ENCODE measurements around the gene KMT5C. TPM values are rescaled to one million over a fixed set of nuclear protein-coding genes. Genes with fewer than 3 reads are reported as not detected.

The KMT5C gene
- total RNA-seq, 2 donors from 2014 or later, result 9.7 to 22.1 TPM

DNA sequence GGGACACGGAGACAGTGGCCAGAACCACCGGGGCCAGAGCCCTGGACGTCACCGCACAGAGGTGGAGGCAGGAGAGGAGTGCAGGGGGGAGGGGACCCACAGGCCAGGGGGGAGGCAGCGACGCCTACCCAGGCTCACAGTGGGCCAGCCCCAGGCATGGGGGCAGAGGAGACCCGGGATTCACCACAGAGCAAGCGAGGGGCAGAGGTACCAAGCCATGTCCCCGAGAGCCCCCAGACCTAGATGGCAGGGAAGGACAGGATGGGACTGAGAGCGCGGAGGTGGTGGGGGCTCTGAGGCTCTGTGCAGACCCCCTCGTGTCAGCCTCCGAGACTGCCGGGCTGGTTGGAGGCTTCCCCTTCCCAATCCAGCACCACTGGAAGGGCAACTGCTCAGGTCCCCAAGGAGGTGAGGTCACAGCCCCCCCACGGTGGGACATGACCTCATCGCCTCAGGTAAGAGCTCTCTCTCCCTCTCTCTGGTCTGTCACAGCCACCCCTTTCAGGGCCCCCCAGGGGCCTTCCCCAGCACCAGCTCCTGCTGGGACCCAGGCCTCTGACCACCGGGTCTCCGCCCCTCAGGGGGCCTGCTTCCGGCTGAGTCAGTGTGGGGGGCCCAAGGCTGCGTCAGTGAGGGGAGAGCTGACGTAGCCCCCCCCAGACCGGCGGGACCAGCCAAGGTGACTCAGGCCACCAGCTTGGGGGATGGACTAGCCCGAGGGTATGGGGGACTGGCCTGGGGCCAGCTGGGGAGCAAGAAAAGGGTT, 32.8 kb downstream of the KMT5C start:
- no peak overlapping the region for H3K27ac Mint-ChIP-seq
- DNase-seq (ENCODE audit: low spot score), result no peak

GRCh38 chr19:55373306-55373992, 33.8 kb downstream of the KMT5C start:
- no peak overlapping the region for H3K4me3 Mint-ChIP-seq
- ATAC-seq, result no peak

More for the DNA sequence above, 32.8 kb downstream of the KMT5C start:
- no peak overlapping the region for H3K4me3 Mint-ChIP-seq
- no peaks in the 10 kb centered on the region for H3K36me3 Mint-ChIP-seq
- peak in 1 of 2 donors; percentile 6 for ATAC-seq
- H3K27me3 Mint-ChIP-seq, result peaks cover 28 to 35% of the 10 kb centered on the region in 2 donors
- H3K4me1 Mint-ChIP-seq (ENCODE audit: low read depth in 2 of 2), result peaks cover 0 to 8% of the 10 kb centered on the region in 2 donors
- no peaks in the 10 kb centered on the region for H3K9me3 Mint-ChIP-seq

GRCh38 chr19:55373993-55374757, 34.5 kb downstream of the KMT5C start:
- ATAC-seq (no peak), DNase-seq (ENCODE audit: low spot score) (no peak)
- no peaks in the 10 kb centered on the region for H3K36me3 Mint-ChIP-seq
- no peak overlapping the region for H3K27ac Mint-ChIP-seq
- no peak overlapping the region for H3K4me3 Mint-ChIP-seq
- peaks cover 0 to 8% of the 10 kb centered on the region in 2 donors for H3K4me1 Mint-ChIP-seq (ENCODE audit: low read depth in 2 of 2)
- H3K9me3 Mint-ChIP-seq, result no peaks in the 10 kb centered on the region
- H3K27me3 Mint-ChIP-seq, result peaks cover 25 to 35% of the 10 kb centered on the region in 2 donors

More at GRCh38 chr19:55373306-55373992, 33.8 kb downstream of the KMT5C start:
- Mint-ChIP-seq H3K4me1 (ENCODE audit: low read depth in 2 of 2) (peaks cover 0 to 8% of the 10 kb centered on the region in 2 donors), H3K27ac (no peak overlapping the region), H3K27me3 (peaks cover 25 to 35% of the 10 kb centered on the region in 2 donors), H3K9me3 (no peaks in the 10 kb centered on the region), H3K36me3 (no peaks in the 10 kb centered on the region)
- no peak for DNase-seq (ENCODE audit: low spot score)

DNA sequence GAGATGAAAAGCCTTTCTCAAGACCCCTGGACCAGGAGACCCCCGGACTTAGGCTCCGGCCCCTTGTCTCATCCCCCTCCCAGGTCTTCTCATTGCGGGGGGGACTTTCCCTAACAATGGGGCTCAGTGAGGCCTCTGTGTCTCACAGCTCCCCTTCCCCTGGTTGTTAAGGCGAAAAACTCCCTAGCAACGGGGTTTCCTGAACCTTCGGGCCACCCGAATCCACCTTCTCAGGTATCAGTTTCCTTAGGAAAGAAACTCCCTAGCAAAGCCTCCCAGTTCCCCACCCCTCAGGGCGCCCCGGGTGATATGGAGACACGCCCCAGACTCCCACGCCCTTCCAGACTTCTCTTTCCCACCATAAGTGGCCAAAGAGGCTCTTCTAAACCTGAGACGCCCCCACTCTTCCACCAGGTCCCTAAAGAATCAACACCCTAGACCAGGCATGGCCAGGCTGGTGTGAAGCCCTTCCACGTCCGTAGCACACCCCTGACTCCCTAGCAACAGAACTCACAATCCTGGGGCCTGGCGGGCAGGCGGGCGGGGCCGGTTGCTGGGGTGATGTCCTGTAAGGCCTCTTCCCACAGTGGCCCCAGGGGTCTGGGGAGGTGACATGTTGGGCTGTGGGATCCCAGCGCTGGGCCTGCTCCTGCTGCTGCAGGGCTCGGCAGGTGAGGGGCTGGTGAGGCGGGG, 36.7 kb downstream of the KMT5C start, which contains the start of gene TMEM190:
Gene TMEM190, plus strand, starts transcription at position 586 of the 693 bp plus-strand sequence. Its CDS starts 28 bp downstream, at position 614.
- ATAC-seq (no peak), DNase-seq (ENCODE audit: low spot score) (no peak)
- no peaks in the 10 kb centered on the region for H3K9me3 Mint-ChIP-seq
- H3K27me3 Mint-ChIP-seq, result peaks cover 13 to 17% of the 10 kb centered on the region in 2 donors
- H3K4me3 Mint-ChIP-seq, result no peak within 1 kb of the TSS
- no peak within 1 kb of the TSS for H3K27ac Mint-ChIP-seq
- H3K36me3 Mint-ChIP-seq, result no peaks in the 10 kb centered on the region
- peaks cover 0 to 5% of the 10 kb centered on the region in 2 donors for H3K4me1 Mint-ChIP-seq (ENCODE audit: low read depth in 2 of 2)

DNA sequence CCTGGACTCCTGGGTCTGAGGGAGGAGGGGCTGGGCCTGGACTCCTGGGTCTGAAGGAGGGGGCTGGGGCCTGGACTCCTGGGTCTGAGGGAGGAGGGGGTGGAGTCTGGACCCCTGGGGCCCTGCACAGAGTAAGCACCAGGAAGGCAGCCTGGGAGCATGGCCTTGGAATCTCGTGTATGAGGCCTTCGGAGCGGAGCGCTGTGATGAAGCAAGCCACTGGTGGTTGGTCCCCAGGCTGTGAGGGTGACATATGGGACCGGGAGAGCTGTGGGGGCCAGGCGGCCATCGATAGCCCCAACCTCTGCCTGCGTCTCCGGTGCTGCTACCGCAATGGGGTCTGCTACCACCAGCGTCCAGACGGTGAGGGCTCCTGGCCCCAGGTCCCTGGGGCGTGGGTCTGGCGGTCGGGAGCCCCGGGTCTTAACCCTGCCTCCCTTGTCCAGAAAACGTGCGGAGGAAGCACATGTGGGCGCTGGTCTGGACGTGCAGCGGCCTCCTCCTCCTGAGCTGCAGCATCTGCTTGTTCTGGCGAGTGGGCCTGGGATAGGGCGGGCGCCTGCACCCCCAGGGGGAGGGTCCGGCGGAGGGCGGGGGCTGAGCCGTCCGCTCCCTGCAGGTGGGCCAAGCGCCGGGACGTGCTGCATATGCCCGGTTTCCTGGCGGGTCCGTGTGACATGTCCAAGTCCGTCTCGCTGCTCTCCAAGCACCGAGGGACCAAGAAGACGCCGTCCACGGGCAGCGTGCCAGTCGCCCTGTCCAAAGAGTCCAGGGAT, 37.9 kb downstream of the KMT5C start:
- H3K4me3 Mint-ChIP-seq, result no peak overlapping the region
- no peaks in the 10 kb centered on the region for H3K36me3 Mint-ChIP-seq
- DNase-seq (ENCODE audit: low spot score), result no peak
- H3K27ac Mint-ChIP-seq, result no peak overlapping the region
- peaks cover 11 to 16% of the 10 kb centered on the region in 2 donors for H3K4me1 Mint-ChIP-seq (ENCODE audit: low read depth in 2 of 2)
- H3K27me3 Mint-ChIP-seq, result peaks cover 8% of the 10 kb centered on the region in 2 donors
- H3K9me3 Mint-ChIP-seq, result no peaks in the 10 kb centered on the region
- ATAC-seq, result no peak

DNA sequence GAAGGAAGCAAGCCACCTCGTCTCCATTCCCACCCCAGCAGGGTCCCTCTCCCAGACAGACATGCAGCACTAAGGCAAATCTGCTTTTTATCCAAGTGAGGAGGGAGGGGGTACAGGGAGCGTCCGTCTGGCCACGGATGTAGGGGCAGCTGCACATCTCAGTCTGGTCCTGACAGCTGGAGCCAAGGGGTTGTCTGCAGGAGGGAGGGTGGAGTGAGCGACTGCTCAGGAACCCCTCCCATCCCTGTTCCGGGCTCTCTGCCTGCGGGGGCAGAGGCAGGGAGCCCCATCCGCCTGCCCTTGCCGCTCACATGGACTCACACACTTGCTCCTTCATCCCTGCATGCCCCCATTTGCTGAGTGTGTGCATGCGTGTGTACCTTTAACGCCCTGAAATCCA, 39.5 kb downstream of the KMT5C start:
- Mint-ChIP-seq H3K36me3 (no peaks in the 10 kb centered on the region), H3K9me3 (no peaks in the 10 kb centered on the region), H3K27ac (no peak overlapping the region), H3K4me3 (no peak overlapping the region), H3K4me1 (ENCODE audit: low read depth in 2 of 2) (peaks cover 17 to 18% of the 10 kb centered on the region in 2 donors), H3K27me3 (peaks cover under 1 to 4% of the 10 kb centered on the region in 2 donors)
- DNase-seq (ENCODE audit: low spot score) (no peak), ATAC-seq (no peak)

GRCh38 chr19:55382013-55382412, 42.3 kb downstream of the KMT5C start:
- H3K4me1 Mint-ChIP-seq (ENCODE audit: low read depth in 2 of 2), result peaks cover 38 to 43% of the 10 kb centered on the region in 2 donors
- no peaks in the 10 kb centered on the region for H3K9me3 Mint-ChIP-seq
- H3K27ac Mint-ChIP-seq, result peak overlapping the region; percentile 54 to 80
- peaks cover 11% of the 10 kb centered on the region for H3K36me3 Mint-ChIP-seq
- no peaks in the 10 kb centered on the region for H3K27me3 Mint-ChIP-seq
- H3K4me3 Mint-ChIP-seq, result peak overlapping the region; percentile 68
- ATAC-seq (no peak), DNase-seq (ENCODE audit: low spot score) (no peak)

DNA sequence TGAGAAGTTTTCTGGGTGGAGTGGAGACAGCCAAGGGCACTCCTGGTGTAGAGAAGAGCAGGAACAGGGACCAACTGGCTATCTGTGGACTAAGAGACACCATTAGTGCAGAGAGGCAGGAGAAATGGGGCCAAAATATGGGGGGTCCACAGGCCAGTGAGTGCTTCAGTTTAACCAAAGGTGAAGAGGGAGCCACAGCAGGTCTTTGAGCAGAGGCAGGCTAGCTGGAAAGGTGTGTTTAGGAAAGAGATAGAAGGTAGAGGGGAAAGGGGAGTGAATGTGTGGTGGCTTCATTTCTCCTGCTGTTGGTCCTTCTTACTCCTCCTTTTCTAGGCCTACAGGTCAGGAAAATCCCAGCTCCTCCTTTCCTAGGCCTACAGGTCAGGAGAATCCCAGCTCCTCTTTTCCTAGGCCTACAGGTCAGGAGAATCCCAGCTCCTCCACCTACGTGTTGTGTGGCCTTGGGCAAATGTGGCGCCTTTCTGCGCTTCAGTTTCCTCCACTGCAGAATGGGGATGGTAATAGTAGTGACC, 42.9 kb downstream of the KMT5C start:
- Mint-ChIP-seq H3K27ac (peak overlapping the region; percentile 54 to 80), H3K4me3 (peak overlapping the region; percentile 68), H3K9me3 (no peaks in the 10 kb centered on the region), H3K36me3 (peaks cover 11% of the 10 kb centered on the region), H3K27me3 (no peaks in the 10 kb centered on the region), H3K4me1 (ENCODE audit: low read depth in 2 of 2) (peaks cover 42 to 48% of the 10 kb centered on the region in 2 donors)
- no peak for ATAC-seq
- DNase-seq (ENCODE audit: low spot score), result no peak

- peak overlapping the region; percentile 54 to 80 for H3K27ac Mint-ChIP-seq
- no peaks in the 10 kb centered on the region for H3K9me3 Mint-ChIP-seq
- ATAC-seq, result peak; percentile 4 to 24
- no peaks in the 10 kb centered on the region for H3K27me3 Mint-ChIP-seq
- H3K36me3 Mint-ChIP-seq, result peaks cover 11% of the 10 kb centered on the region
- DNase-seq (ENCODE audit: low spot score), result no peak
- peak overlapping the region; percentile 68 for H3K4me3 Mint-ChIP-seq
- peaks cover 47 to 51% of the 10 kb centered on the region in 2 donors for H3K4me1 Mint-ChIP-seq (ENCODE audit: low read depth in 2 of 2)
These were observed 43.8 kb downstream of the KMT5C start for GRCh38 chr19:55383279-55384130.

DNA sequence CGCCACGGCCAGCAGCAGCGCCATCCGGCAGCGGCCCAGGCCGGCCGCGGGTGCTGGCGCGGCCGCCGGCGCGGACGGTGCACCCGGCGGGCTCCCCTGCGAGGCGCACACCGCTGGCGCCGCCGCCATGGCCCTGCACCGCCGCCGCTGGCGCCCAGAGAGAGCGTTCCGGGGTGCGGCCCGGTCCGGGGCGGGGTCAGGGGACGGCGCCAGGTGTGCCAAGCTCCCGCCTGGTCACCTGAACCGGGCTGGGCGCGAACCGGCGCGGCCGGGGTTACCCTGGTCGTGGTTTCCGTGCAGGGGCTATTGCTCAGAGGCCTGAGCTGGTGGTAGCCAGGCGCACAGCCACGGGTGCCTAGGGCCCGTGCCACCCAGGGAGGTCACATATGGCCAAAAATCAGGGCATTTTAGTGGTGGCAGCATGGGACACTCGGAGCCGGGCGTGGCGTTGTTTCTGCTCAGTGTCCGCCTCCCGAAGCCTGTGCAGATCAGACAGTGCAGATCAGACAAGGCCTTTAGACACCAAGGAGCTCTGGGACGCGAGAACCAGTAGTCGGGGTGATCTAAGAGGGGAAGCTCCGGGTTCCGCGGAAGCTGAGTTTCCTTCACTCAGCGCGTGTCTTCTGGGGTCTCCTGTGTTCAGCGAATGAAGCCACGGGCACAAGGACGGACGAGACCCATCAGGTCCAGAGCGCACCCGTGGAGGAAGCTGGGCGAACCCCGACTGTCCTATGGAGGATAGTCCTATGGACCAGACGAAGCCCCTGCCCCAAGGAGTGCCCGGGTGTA, 44.6 kb downstream of the KMT5C start, which contains the start of gene TMEM238:
Gene TMEM238, minus strand, starts transcription at position 162 of the 789 bp plus-strand sequence. Its CDS starts 33 bp downstream, at position 129.
- H3K4me3 Mint-ChIP-seq, result peak within 1 kb of the TSS; percentile 98
- ATAC-seq, result peak; percentile 2 to 8
- peaks cover 53 to 55% of the 10 kb centered on the region in 2 donors for H3K4me1 Mint-ChIP-seq (ENCODE audit: low read depth in 2 of 2)

More for the DNA sequence above, 44.6 kb downstream of the KMT5C start, which contains the start of gene TMEM238:
- Mint-ChIP-seq H3K36me3 (peaks cover 11% of the 10 kb centered on the region), H3K9me3 (no peaks in the 10 kb centered on the region), H3K27me3 (no peaks in the 10 kb centered on the region), H3K27ac (peak within 1 kb of the TSS; percentile 98 to 99)
- no peak for DNase-seq (ENCODE audit: low spot score)

All from natural killer cell treated with Interleukin-12 subunit alpha and Interleukin-12 subunit beta and Interleukin-15 and Interleukin-18, amount 100 ng/mL, for 72 hours (primary cell).